Activated CD4-positive, alpha-beta T cell treated with anti-CD3 and anti-CD28 coated beads, Interleukin-2, Interleukin-6, amounts not matched to agents 100 ng/mL and 50 ng/mL, durations not matched to agents 16 hours and 8 hours (primary cell): ENCODE data around the gene ZER1.
A peak's percentile ranks its signal among the peaks of the same experiment; 100 is the strongest.
"Not testable (repeated sequence)": the region's sequence is repeated elsewhere in the genome, so short reads cannot be mapped to it uniquely, and the experiment has no call there.

Experiments used
- DNase-seq: peaks from one replicate; pipeline ENCODE4 v3.0.0-alpha.2; 2020

ZER1 gene

GRCh38 chr9:128771745-128772519 lies at the start of gene ZER1:
TSS of gene ZER1 (minus strand) at chr9:128771927. CDS start at chr9:128755565, 16,362 bp downstream.
- DNase-seq: peak; percentile 95

- no peak for DNase-seq
Observed at GRCh38 chr9:128820665-128821583, 49.2 kb upstream of the ZER1 start.

GRCh38 chr9:128819716-128820664 lies 48.3 kb upstream of the ZER1 start:
- no peak for DNase-seq

DNA sequence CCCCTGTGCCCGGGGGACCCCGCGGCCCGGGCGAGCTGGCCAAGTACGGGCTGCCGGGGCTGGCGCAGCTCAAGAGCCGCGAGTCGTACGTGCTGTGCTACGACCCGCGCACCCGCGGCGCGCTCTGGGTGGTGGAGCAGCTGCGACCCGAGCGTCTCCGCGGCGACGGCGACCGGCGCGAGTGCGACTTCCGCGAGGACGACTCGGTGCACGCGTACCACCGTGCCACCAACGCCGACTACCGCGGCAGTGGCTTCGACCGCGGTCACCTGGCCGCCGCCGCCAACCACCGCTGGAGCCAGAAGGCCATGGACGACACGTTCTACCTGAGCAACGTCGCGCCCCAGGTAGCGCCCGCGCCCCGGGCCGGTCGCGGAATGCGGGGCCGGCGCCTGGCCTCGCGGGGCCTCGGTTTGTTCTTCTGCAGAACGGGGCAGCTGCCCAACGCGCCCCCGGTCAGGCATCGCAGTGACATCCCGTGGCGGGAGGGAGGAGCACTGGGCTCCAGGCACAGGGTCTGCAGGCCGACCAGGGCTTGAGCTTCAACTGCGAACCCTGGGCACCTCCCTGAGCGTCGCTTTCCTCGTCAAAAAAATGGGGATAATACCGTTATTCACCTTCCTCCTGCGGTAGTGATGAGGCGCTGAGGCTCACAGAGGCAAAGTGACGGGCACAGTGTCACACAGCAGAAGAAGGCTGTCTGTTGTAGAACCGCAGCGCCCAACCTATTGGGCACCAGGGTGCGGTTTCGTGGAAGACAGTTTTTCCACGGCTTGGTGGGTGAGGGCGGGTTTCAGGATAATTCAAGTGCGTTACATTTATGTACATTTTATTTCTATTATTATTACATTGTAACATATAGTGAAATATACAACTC lies 47.4 kb upstream of the ZER1 start:
- DNase-seq: peak; percentile 62

- peak; percentile 99 for DNase-seq
Observed at GRCh38 chr9:128818099-128818838, 46.5 kb upstream of the ZER1 start, which contains the start of gene ENDOG. TSS of gene ENDOG (plus strand) at chr9:128818500. CDS start at chr9:128818685, 185 bp downstream.

- no peak for DNase-seq
Observed at GRCh38 chr9:128810873-128811272, 39.1 kb upstream of the ZER1 start.

DNA sequence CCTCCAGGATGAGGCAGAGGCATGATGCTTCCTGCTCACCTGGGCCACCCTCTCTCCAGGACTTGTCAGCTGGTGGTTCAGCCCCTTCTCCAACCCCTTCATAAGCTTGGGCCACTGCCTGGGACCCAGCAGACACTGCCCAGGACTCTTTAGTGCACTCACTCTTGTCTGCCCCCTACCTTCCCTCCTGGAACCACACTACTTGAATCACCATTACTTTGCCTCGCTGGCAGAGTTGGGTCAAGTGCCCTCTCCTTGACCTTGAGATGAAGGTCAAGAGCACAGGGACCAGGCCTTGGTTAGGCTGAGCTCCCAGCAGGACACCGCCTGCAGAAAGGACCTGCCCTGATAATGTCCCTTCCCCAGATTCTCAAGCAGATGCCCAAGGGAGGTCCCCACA lies 38.1 kb upstream of the ZER1 start:
- DNase-seq: no peak

DNA sequence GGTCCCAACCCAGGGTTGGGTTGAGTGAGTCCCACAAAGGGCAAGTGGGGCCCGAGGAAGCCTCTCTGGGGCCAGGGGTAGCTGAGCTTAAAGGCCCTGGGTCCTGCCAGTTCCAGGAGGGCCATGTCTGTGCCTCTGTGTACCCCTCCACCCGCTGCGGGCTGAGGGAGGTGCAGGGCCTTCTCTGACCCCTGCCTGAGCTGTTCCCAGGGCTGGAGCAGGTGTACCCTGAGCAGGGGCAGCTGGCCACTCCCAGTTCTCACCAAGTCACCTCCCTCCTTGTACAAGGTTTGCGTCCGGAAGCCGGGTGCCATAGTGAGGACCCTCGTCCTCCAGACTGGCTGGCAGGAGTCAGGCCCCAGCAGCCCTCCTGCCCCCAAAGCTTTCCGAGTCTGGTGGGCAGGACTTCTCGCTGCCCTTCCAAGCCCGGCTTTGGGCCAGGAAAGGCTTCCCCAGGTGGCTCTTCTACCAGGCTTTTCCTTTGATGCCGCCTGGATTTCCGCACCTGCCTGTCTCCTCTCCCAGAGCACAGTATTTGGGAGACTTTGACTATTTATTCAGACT lies 37.4 kb upstream of the ZER1 start:
- DNase-seq: no peak

GRCh38 chr9:128808543-128808942 lies 36.8 kb upstream of the ZER1 start:
- DNase-seq: no peak

GRCh38 chr9:128807827-128808226 lies 36.1 kb upstream of the ZER1 start:
- DNase-seq: no peak

DNA sequence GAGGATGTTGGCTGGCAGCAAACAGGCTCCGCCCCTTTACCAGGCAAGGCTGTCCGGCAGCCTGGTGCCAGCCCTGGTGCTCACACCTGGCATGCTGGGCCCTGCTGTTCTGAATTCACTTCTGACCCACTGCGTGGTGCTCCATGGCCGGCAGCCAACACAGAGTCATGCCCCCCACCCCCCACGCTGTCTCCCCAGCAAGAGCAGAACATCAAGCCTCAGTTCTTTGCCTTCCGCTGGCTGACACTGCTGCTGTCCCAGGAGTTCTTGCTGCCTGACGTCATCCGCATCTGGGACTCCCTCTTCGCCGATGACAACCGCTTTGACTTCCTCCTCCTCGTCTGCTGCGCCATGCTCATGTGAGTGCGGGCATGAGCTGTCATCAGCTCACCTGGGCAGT lies 33.9 kb upstream of the ZER1 start:
- DNase-seq: no peak

GRCh38 chr9:128802482-128802881 lies 30.8 kb upstream of the ZER1 start:
- no peak for DNase-seq

GRCh38 chr9:128800061-128800460 lies 28.3 kb upstream of the ZER1 start:
- DNase-seq: no peak

- DNase-seq: no peak
Observed at GRCh38 chr9:128798896-128799295, 27.2 kb upstream of the ZER1 start.

- not testable (repeated sequence) for DNase-seq
Observed at GRCh38 chr9:128794961-128795360, 23.2 kb upstream of the ZER1 start.

GRCh38 chr9:128792978-128793686 lies 21.4 kb upstream of the ZER1 start:
- no peak for DNase-seq

- DNase-seq: no peak
Observed at GRCh38 chr9:128792134-128792533, 20.4 kb upstream of the ZER1 start.

GRCh38 chr9:128790536-128790935 lies 18.8 kb upstream of the ZER1 start:
- no peak for DNase-seq

DNA sequence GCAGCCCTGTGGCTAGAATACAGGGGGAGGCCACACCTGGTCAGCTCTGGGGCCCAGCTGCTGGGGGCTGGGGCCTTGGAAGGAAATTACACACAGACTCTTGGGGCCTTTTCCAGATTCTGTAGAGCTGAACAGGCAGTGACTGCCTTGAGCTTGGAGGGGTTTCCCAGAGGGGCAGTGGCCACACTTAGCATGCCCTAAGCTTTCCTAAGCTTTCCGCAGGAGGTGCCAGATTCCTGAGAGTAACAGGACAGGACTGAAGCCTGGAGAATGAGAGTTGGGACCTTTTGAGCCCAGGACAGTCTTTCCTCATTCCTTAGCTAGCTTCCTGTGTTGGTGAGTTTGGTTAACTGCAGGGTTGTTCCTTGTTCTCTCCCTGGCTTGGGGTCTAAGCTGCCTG lies 16.7 kb upstream of the ZER1 start:
- DNase-seq: no peak

DNA sequence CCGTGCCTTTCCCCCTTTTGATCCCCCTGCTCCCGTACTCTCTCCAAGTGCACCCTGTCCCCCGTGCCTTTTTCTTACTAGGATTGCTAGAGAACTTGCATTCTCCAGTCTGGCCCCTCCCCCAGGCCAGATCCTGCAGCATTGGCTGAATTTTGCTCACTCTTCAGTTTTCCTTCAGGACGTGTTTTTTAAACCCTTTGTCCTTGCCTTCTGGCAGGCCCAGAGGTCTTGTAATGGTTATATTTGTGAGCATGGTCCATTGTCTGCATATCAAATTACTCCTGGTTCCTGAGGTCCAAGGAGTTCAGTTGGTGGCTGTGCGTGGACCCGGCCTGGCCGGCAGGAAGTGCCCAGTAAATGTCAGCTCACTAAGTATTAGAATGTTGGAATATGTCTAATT lies 15.9 kb upstream of the ZER1 start:
- peak; percentile 9 for DNase-seq
